ENCODE data around the gene MTMR1. TPM values are rescaled to one million over a fixed set of nuclear protein-coding genes. Genes with fewer than 3 reads are reported as not detected.

MTMR1 gene
- total RNA-seq, 1 experiment from 2014 or later, result 25.4 TPM

DNA sequence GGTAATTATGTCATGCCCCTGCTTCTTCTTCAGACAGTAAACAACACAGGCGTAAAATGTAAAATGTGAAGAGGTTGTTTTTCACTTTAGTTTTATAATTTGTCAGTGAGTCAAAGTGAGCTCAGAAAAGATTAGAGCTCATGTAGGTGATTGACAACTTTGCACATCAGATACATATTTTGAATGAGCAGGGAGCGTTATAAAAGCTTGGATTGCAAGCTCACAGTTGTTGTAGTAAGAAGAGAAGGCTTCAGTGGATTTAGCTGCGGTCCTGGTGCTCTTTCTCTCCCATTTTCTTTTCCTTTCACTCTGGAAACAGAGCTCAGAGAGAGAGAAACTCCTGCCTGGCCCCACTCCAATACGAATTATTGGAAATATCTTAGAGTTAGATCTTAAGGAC lies 26.4 kb downstream of the MTMR1 start:
- Histone ChIP-seq H3K27me3 (replicated peaks; ENCODE audit: control insufficient read depth, insufficient read depth, low read length) (no peaks in the 10 kb centered on the region), H3K4me3 (ENCODE audit: low read depth, low read length) (no peak overlapping the region), H3K4me1 (no peaks in the 10 kb centered on the region), H3K9me3 (no peaks in the 10 kb centered on the region), H3K36me3 (ENCODE audit: control insufficient read depth, insufficient read depth, low read length) (no peaks in the 10 kb centered on the region)
- intact Hi-C loops (cut with micrococcal nuclease; ENCODE audit: unreplicated experiment), result no loop called here
- H3K4me1 Mint-ChIP-seq (ENCODE audit: low read depth, unreplicated experiment), result no peaks in the 10 kb centered on the region
- CTCF ChIA-PET, result interaction anchor here (1.1 kb wide), 1 partner anchor 36 kb away, joined by 5 read pairs; no protein-coding TSS in a partner anchor
- no peaks in the 10 kb centered on the region for H3K9me3 Mint-ChIP-seq (ENCODE audit: unreplicated experiment)
- H3K4me3 Mint-ChIP-seq (ENCODE audit: unreplicated experiment), result no peak overlapping the region
- BruUV-seq (replicated peaks), result no TSS peak
- H3K27me3 Mint-ChIP-seq (ENCODE audit: insufficient read depth, unreplicated experiment), result no peaks in the 10 kb centered on the region
- DNase-seq, result no peak
- POLR2A ChIA-PET, result no interaction called here
- no peak overlapping the region for H3K27ac Mint-ChIP-seq (ENCODE audit: unreplicated experiment)
- no peaks in the 10 kb centered on the region for H3K36me3 Mint-ChIP-seq (ENCODE audit: insufficient read depth, unreplicated experiment)
- no peak for TF ChIP-seq CTCF (IDR thresholded peaks at IDR 0.05; ENCODE audit: insufficient read depth in 1 of 2, low read depth in 1 of 2, low read length in 1 of 2, severe bottlenecking in 1 of 2, unreplicated experiment in 1 of 2)

GRCh38 chrX:150729956-150730355 lies 36.8 kb downstream of the MTMR1 start:
- no TSS peak for BruUV-seq (replicated peaks)
- CTCF ChIA-PET, result no interaction called here

GRCh38 chrX:150730719-150731118 lies 37.5 kb downstream of the MTMR1 start:
- ChIA-PET CTCF (no interaction called here), POLR2A (no interaction called here)
- no peak for DNase-seq
- no peaks in the 10 kb centered on the region for H3K27me3 ChIP-seq (replicated peaks; ENCODE audit: control insufficient read depth, insufficient read depth, low read length)
- no peaks in the 10 kb centered on the region for H3K9me3 Mint-ChIP-seq (ENCODE audit: unreplicated experiment)
- H3K4me1 ChIP-seq, result no peaks in the 10 kb centered on the region
- H3K9me3 ChIP-seq, result no peaks in the 10 kb centered on the region
- BruUV-seq (replicated peaks), result no TSS peak
- TF ChIP-seq CTCF (IDR thresholded peaks at IDR 0.05; ENCODE audit: insufficient read depth in 1 of 2, low read depth in 1 of 2, low read length in 1 of 2, severe bottlenecking in 1 of 2, unreplicated experiment in 1 of 2), result no peak
- no peak overlapping the region for H3K4me3 ChIP-seq (ENCODE audit: low read depth, low read length)
- H3K36me3 Mint-ChIP-seq (ENCODE audit: insufficient read depth, unreplicated experiment), result peaks cover 18% of the 10 kb centered on the region
- H3K36me3 ChIP-seq (ENCODE audit: control insufficient read depth, insufficient read depth, low read length), result no peaks in the 10 kb centered on the region
- H3K27ac Mint-ChIP-seq (ENCODE audit: unreplicated experiment), result no peak overlapping the region
- intact Hi-C loops (cut with micrococcal nuclease; ENCODE audit: unreplicated experiment), result no loop called here
- H3K4me3 Mint-ChIP-seq (ENCODE audit: unreplicated experiment), result no peak overlapping the region
- no peaks in the 10 kb centered on the region for H3K27me3 Mint-ChIP-seq (ENCODE audit: insufficient read depth, unreplicated experiment)
- H3K4me1 Mint-ChIP-seq (ENCODE audit: low read depth, unreplicated experiment), result no peaks in the 10 kb centered on the region

More at GRCh38 chrX:150729956-150730355, 36.8 kb downstream of the MTMR1 start:
- no peaks in the 10 kb centered on the region for H3K4me1 Mint-ChIP-seq (ENCODE audit: low read depth, unreplicated experiment)
- TF ChIP-seq CTCF (IDR thresholded peaks at IDR 0.05; ENCODE audit: insufficient read depth in 1 of 2, low read depth in 1 of 2, low read length in 1 of 2, severe bottlenecking in 1 of 2, unreplicated experiment in 1 of 2), result no peak
- no peak overlapping the region for H3K27ac Mint-ChIP-seq (ENCODE audit: unreplicated experiment)
- H3K9me3 Mint-ChIP-seq (ENCODE audit: unreplicated experiment), result no peaks in the 10 kb centered on the region
- intact Hi-C loops (cut with micrococcal nuclease; ENCODE audit: unreplicated experiment), result no loop called here
- no peaks in the 10 kb centered on the region for H3K4me1 ChIP-seq
- no peaks in the 10 kb centered on the region for H3K27me3 ChIP-seq (replicated peaks; ENCODE audit: control insufficient read depth, insufficient read depth, low read length)
- no peak for DNase-seq
- no peaks in the 10 kb centered on the region for H3K9me3 ChIP-seq
- H3K4me3 Mint-ChIP-seq (ENCODE audit: unreplicated experiment), result no peak overlapping the region
- H3K27me3 Mint-ChIP-seq (ENCODE audit: insufficient read depth, unreplicated experiment), result no peaks in the 10 kb centered on the region
- H3K36me3 Mint-ChIP-seq (ENCODE audit: insufficient read depth, unreplicated experiment), result peaks cover 18% of the 10 kb centered on the region
- H3K36me3 ChIP-seq (ENCODE audit: control insufficient read depth, insufficient read depth, low read length), result no peaks in the 10 kb centered on the region
- no peak overlapping the region for H3K4me3 ChIP-seq (ENCODE audit: low read depth, low read length)
- POLR2A ChIA-PET, result no interaction called here
